Measurements from ENCODE around the gene SNCG. TPM values are rescaled to one million over a fixed set of nuclear protein-coding genes. Genes with fewer than 3 reads are reported as not detected.
"Not testable (repeated sequence)": the region's sequence is repeated elsewhere in the genome, so short reads cannot be mapped to it uniquely, and the experiment has no call there.

Gene SNCG
- total RNA-seq, 1 donor from 2014 or later, result 17.2 TPM

- DNase-seq, result no peak
- Histone ChIP-seq H3K4me3 (no peak overlapping the region), H3K9me3 (no peaks in the 10 kb centered on the region), H3K36me3 (no peaks in the 10 kb centered on the region), H3K27me3 (no peaks in the 10 kb centered on the region), H3K4me1 (peaks cover 20% of the 10 kb centered on the region), H3K27ac (peak overlapping the region; percentile 55)
- no peak for ATAC-seq
- intact Hi-C loops (cut with DNase I), result no loop called here
- no peak for TF ChIP-seq CTCF (IDR thresholded peaks at IDR 0.05)
Measured at GRCh38 chr10:86979296-86979818, 21.0 kb downstream of the SNCG start.

- ATAC-seq (peak; percentile 75), DNase-seq (no peak)
- TF ChIP-seq CTCF (IDR thresholded peaks at IDR 0.05), result no peak
- H3K36me3 ChIP-seq, result no peaks in the 10 kb centered on the region
- H3K4me1 ChIP-seq, result peaks cover 20% of the 10 kb centered on the region
- intact Hi-C loops (cut with DNase I), result no loop called here
- H3K4me3 ChIP-seq, result no peak overlapping the region
- peak overlapping the region; percentile 55 for H3K27ac ChIP-seq
- H3K9me3 ChIP-seq, result no peaks in the 10 kb centered on the region
- no peaks in the 10 kb centered on the region for H3K27me3 ChIP-seq
Measured at GRCh38 chr10:86979977-86980448, 21.6 kb downstream of the SNCG start.

GRCh38 chr10:86981020-86981419, 22.6 kb downstream of the SNCG start:
- ATAC-seq; H3K4me3 ChIP-seq; DNase-seq; H3K36me3 ChIP-seq; H3K27ac ChIP-seq; intact Hi-C loops (cut with DNase I); H3K9me3 ChIP-seq; H3K27me3 ChIP-seq: not testable (repeated sequence)
- H3K4me1 ChIP-seq, result peaks cover 20% of the 10 kb centered on the region

- no peak overlapping the region for H3K27ac ChIP-seq
- H3K4me1 ChIP-seq, result peaks cover 20% of the 10 kb centered on the region
- ATAC-seq (no peak), DNase-seq (no peak)
- H3K4me3 ChIP-seq, result no peak overlapping the region
- intact Hi-C loops (cut with DNase I), result no loop called here
- no peaks in the 10 kb centered on the region for H3K9me3 ChIP-seq
- TF ChIP-seq CTCF (IDR thresholded peaks at IDR 0.05), result no peak
- no peaks in the 10 kb centered on the region for H3K27me3 ChIP-seq
- no peaks in the 10 kb centered on the region for H3K36me3 ChIP-seq
Measured at GRCh38 chr10:86981716-86982115, 23.3 kb downstream of the SNCG start.

- H3K36me3 ChIP-seq; H3K9me3 ChIP-seq; intact Hi-C loops (cut with DNase I); H3K4me3 ChIP-seq; H3K27ac ChIP-seq; ATAC-seq; DNase-seq; H3K27me3 ChIP-seq; H3K4me1 ChIP-seq: not testable (repeated sequence)
Measured at GRCh38 chr10:86984498-86984897, 26.1 kb downstream of the SNCG start.

GRCh38 chr10:86988520-86988919, 30.1 kb downstream of the SNCG start:
- DNase-seq, result no peak
- Histone ChIP-seq H3K4me3 (no peak overlapping the region), H3K27me3 (no peaks in the 10 kb centered on the region), H3K9me3 (no peaks in the 10 kb centered on the region), H3K36me3 (peaks cover under 1% of the 10 kb centered on the region), H3K4me1 (no peaks in the 10 kb centered on the region), H3K27ac (no peak overlapping the region)
- no peak for TF ChIP-seq CTCF (IDR thresholded peaks at IDR 0.05)
- no peak for ATAC-seq
- intact Hi-C loops (cut with DNase I), result no loop called here

GRCh38 chr10:86991362-86991761, 33.0 kb downstream of the SNCG start:
- DNase-seq; ATAC-seq; H3K9me3 ChIP-seq; H3K36me3 ChIP-seq; H3K4me3 ChIP-seq; H3K27me3 ChIP-seq; H3K4me1 ChIP-seq; H3K27ac ChIP-seq; intact Hi-C loops (cut with DNase I): not testable (repeated sequence)
